HEK293 (cell line): ENCODE data around the gene YWHAG.

ENCODE experiments used
- CTCF ChIA-PET: fragments of 350-600 bp; formaldehyde crosslinking; extraction: SDS; loops from one replicate; lab custom pipeline; 2021; ENCODE audit warnings: antibody characterized with exemption; lab: Yijun Ruan, JAX
- POLR2A ChIA-PET: fragments of 300-600 bp; formaldehyde crosslinking; extraction: SDS; loops from one replicate; lab custom pipeline; 2020; ENCODE audit warnings: antibody characterized with exemption, inconsistent platforms; lab: Yijun Ruan, JAX
- H3K27ac ChIP-seq: fragments of 200-500 bp; sonication (Bioruptor generic); 2 replicates; pipeline ENCODE4 v1.5.1; 2014; ENCODE audit warnings: low read depth, low read length, control low read depth, inconsistent platforms; ENCODE audit errors: extremely low read depth
- H3K36me3 ChIP-seq, 2 experiments: fragments of 200-500 bp in 1 of 2; sonication (Bioruptor generic) in 1 of 2; 1 replicate in 1 of 2; 2 replicates in 1 of 2; pipeline ENCODE4 v1.5.1; 2014 to 2017; ENCODE audit warnings: inconsistent platforms in 2 of 2, low read length in 2 of 2; ENCODE audit not compliant: control insufficient read depth in 2 of 2, insufficient read depth in 1 of 2
- H3K4me1 ChIP-seq: fragments of 200-500 bp; sonication (Bioruptor generic); 2 replicates; pipeline ENCODE4 v1.5.1; 2014; ENCODE audit warnings: mild to moderate bottlenecking, low read length, inconsistent platforms; ENCODE audit not compliant: control insufficient read depth, insufficient read depth
- H3K4me3 ChIP-seq: 2 replicates; pipeline ENCODE4 v1.5.1; 2011; ENCODE audit warnings: low read depth, mild to moderate bottlenecking, control low read depth, low read length, moderate library complexity
- H3K9me3 ChIP-seq: fragments of 200-500 bp; sonication (Bioruptor generic); 2 replicates; pipeline ENCODE4 v1.5.1; 2014; ENCODE audit warnings: low read depth, low read length, inconsistent platforms; ENCODE audit not compliant: control insufficient read depth, insufficient read depth
- EGR2 ChIP-seq: fragments of 450-650 bp; formaldehyde crosslinking; IDR thresholded peaks from 2 replicates; pipeline ENCODE4 v1.5.1; 2016; ENCODE audit warnings: low read depth, missing biosample characterization, missing genetic modification characterization
- KLF16 ChIP-seq: fragments of 450-650 bp; formaldehyde crosslinking; IDR thresholded peaks from 2 replicates; pipeline ENCODE4 v1.5.1; 2017; ENCODE audit warnings: missing biosample characterization, missing genetic modification characterization
- SP2 ChIP-seq: fragments of 450-650 bp; formaldehyde crosslinking; IDR thresholded peaks from 2 replicates; pipeline ENCODE4 v1.5.1; 2016; ENCODE audit warnings: missing biosample characterization, missing genetic modification characterization
- ZBTB20 ChIP-seq: fragments of 450-650 bp; formaldehyde crosslinking; IDR thresholded peaks from 2 replicates; pipeline ENCODE4 v1.5.1; 2016; ENCODE audit warnings: missing biosample characterization, missing genetic modification characterization
- ZBTB8A ChIP-seq: fragments of 450-650 bp; formaldehyde crosslinking; IDR thresholded peaks from 2 replicates; pipeline ENCODE4 v1.5.1; 2016; ENCODE audit warnings: missing biosample characterization, missing genetic modification characterization
- ZFHX2 ChIP-seq: fragments of 450-650 bp; formaldehyde crosslinking; conservative IDR thresholded peaks from 2 replicates; pipeline ENCODE4 v1.5.1; 2016; ENCODE audit warnings: missing biosample characterization, missing genetic modification characterization
- ZFP41 ChIP-seq: fragments of 450-650 bp; formaldehyde crosslinking; IDR thresholded peaks from 2 replicates; pipeline ENCODE4 v1.5.1; 2016; ENCODE audit warnings: missing biosample characterization, missing genetic modification characterization, borderline replicate concordance
- ZNF112 ChIP-seq: fragments of 450-650 bp; formaldehyde crosslinking; IDR thresholded peaks from 2 replicates; pipeline ENCODE4 v1.5.0; 2017; ENCODE audit warnings: missing biosample characterization, missing genetic modification characterization
- ZNF121 ChIP-seq: fragments of 450-650 bp; formaldehyde crosslinking; IDR thresholded peaks from 2 replicates; pipeline ENCODE4 v1.5.1; 2016; ENCODE audit warnings: missing biosample characterization, missing genetic modification characterization
- ZNF16 ChIP-seq: fragments of 450-650 bp; formaldehyde crosslinking; IDR thresholded peaks from 2 replicates; pipeline ENCODE4 v1.5.1; 2016; ENCODE audit warnings: low read depth, missing biosample characterization, missing genetic modification characterization
- ZNF169 ChIP-seq: fragments of 450-650 bp; formaldehyde crosslinking; IDR thresholded peaks from 2 replicates; pipeline ENCODE4 v1.5.1; 2016; ENCODE audit warnings: missing biosample characterization, missing genetic modification characterization
- ZNF366 ChIP-seq: fragments of 450-650 bp; formaldehyde crosslinking; conservative IDR thresholded peaks from 2 replicates; pipeline ENCODE4 v1.5.1; 2016; ENCODE audit warnings: missing biosample characterization, missing genetic modification characterization
- ZNF48 ChIP-seq: fragments of 450-650 bp; formaldehyde crosslinking; IDR thresholded peaks from 2 replicates; pipeline ENCODE4 v1.5.1; 2016; ENCODE audit warnings: missing biosample characterization, missing genetic modification characterization
- ZNF529 ChIP-seq: fragments of 450-650 bp; formaldehyde crosslinking; IDR thresholded peaks from 2 replicates; pipeline ENCODE4 v1.5.1; 2017; ENCODE audit warnings: missing genetic modification characterization, missing biosample characterization; ENCODE audit not compliant: insufficient replicate concordance
- ZNF549 ChIP-seq: fragments of 450-650 bp; IDR thresholded peaks from 2 replicates; pipeline ENCODE4 v1.5.1; 2018; ENCODE audit warnings: missing biosample characterization, missing genetic modification characterization, mild to moderate bottlenecking, inconsistent platforms, moderate library complexity
- ZNF624 ChIP-seq: fragments of 450-650 bp; formaldehyde crosslinking; IDR thresholded peaks from 2 replicates; pipeline ENCODE4 v1.5.1; 2017; ENCODE audit warnings: missing biosample characterization, missing genetic modification characterization
- ZNF629 ChIP-seq: fragments of 450-650 bp; formaldehyde crosslinking; IDR thresholded peaks from 2 replicates; pipeline ENCODE4 v1.5.1; 2017; ENCODE audit warnings: missing biosample characterization, missing genetic modification characterization
- ZNF792 ChIP-seq: fragments of 450-650 bp; formaldehyde crosslinking; IDR thresholded peaks from 2 replicates; pipeline ENCODE4 v1.5.1; 2016; ENCODE audit warnings: missing biosample characterization, missing genetic modification characterization
- TF ChIP-seq, protein P1 (sequence below): fragments of 450-650 bp; formaldehyde crosslinking; IDR thresholded peaks from 2 replicates; pipeline ENCODE4 v1.5.1; 2016; ENCODE audit warnings: missing biosample characterization, missing genetic modification characterization
- TF ChIP-seq, protein P2 (sequence below): fragments of 450-650 bp; formaldehyde crosslinking; IDR thresholded peaks from 2 replicates; pipeline ENCODE4 v1.5.1; 2016; ENCODE audit warnings: missing biosample characterization, missing genetic modification characterization, borderline replicate concordance
- TF ChIP-seq, protein P3 (sequence below): fragments of 450-650 bp; formaldehyde crosslinking; IDR thresholded peaks from 2 replicates; pipeline ENCODE4 v1.5.1; 2016; ENCODE audit warnings: missing biosample characterization, missing genetic modification characterization

Gene YWHAG

GRCh38 chr7:76317782-76318487 lies 40.9 kb downstream of the YWHAG start (continued):
- TF ChIP-seq KLF16 (tag by site-specific recombination): no peak
- peak; percentile 53; the same call in 1 of the 2 replicates for TF ChIP-seq ZNF629 (tag by site-specific recombination)
- no peak for TF ChIP-seq ZNF169 (tag by site-specific recombination)
- peak; percentile 76; the same call in 1 of the 2 replicates for TF ChIP-seq EGR2
- TF ChIP-seq, protein P1, sequence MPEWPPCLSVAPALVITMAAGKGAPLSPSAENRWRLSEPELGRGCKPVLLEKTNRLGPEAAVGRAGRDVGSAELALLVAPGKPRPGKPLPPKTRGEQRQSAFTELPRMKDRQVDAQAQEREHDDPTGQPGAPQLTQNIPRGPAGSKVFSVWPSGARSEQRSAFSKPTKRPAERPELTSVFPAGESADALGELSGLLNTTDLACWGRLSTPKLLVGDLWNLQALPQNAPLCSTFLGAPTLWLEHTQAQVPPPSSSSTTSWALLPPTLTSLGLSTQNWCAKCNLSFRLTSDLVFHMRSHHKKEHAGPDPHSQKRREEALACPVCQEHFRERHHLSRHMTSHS (tag by site-specific recombination): no peak
- no peak for TF ChIP-seq ZNF529
- peak; percentile 99 for TF ChIP-seq ZBTB20
- TF ChIP-seq, protein P2, sequence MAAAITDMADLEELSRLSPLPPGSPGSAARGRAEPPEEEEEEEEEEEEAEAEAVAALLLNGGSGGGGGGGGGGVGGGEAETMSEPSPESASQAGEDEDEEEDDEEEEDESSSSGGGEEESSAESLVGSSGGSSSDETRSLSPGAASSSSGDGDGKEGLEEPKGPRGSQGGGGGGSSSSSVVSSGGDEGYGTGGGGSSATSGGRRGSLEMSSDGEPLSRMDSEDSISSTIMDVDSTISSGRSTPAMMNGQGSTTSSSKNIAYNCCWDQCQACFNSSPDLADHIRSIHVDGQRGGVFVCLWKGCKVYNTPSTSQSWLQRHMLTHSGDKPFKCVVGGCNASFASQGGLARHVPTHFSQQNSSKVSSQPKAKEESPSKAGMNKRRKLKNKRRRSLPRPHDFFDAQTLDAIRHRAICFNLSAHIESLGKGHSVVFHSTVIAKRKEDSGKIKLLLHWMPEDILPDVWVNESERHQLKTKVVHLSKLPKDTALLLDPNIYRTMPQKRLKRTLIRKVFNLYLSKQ (tag by site-specific recombination): no peak
- TF ChIP-seq ZNF792 (tag by site-specific recombination): no peak
- TF ChIP-seq ZNF624 (tag by site-specific recombination): no peak
- no peak for TF ChIP-seq ZNF112
- peak; percentile 77 for TF ChIP-seq ZNF366 (tag by site-specific recombination)

- POLR2A ChIA-PET: interaction anchor here (0.8 to 2.3 kb wide), 9 partner anchors 8 to 151 kb away, joined by 3 to 24 read pairs (median 7); partner anchors contain the start of gene YWHAG
- TF ChIP-seq ZNF121 (tag by site-specific recombination) (no peak), ZFHX2 (tag by site-specific recombination) (no peak), ZFP41 (tag by site-specific recombination) (no peak), ZBTB8A (tag by site-specific recombination) (no peak), ZNF549 (no peak), ZNF16 (tag by site-specific recombination) (no peak)
- TF ChIP-seq, protein P3, sequence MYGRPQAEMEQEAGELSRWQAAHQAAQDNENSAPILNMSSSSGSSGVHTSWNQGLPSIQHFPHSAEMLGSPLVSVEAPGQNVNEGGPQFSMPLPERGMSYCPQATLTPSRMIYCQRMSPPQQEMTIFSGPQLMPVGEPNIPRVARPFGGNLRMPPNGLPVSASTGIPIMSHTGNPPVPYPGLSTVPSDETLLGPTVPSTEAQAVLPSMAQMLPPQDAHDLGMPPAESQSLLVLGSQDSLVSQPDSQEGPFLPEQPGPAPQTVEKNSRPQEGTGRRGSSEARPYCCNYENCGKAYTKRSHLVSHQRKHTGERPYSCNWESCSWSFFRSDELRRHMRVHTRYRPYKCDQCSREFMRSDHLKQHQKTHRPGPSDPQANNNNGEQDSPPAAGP (tag by site-specific recombination): 0 out of 2 replicates have a peak, but pooled peaks have one; percentile 18
- Histone ChIP-seq H3K9me3 (no peaks in the 10 kb centered on the region), H3K27ac (peak overlapping the region; percentile 48; the same call in 1 of the 2 replicates), H3K4me1 (peaks cover 5% of the 10 kb centered on the region; the same call in 1 of the 2 replicates), H3K4me3 (peak overlapping the region; percentile 37; the same call in 1 of the 2 replicates), H3K36me3 (no peaks in the 10 kb centered on the region; a peak in 1 of 3 replicates)
- CTCF ChIA-PET: interaction anchor here (0.8 to 7.2 kb wide), 9 partner anchors 10 to 140 kb away, joined by 3 to 133 read pairs (median 4); no protein-coding TSS in a partner anchor
Measured at GRCh38 chr7:76316984-76317781, 41.6 kb downstream of the YWHAG start.

DNA sequence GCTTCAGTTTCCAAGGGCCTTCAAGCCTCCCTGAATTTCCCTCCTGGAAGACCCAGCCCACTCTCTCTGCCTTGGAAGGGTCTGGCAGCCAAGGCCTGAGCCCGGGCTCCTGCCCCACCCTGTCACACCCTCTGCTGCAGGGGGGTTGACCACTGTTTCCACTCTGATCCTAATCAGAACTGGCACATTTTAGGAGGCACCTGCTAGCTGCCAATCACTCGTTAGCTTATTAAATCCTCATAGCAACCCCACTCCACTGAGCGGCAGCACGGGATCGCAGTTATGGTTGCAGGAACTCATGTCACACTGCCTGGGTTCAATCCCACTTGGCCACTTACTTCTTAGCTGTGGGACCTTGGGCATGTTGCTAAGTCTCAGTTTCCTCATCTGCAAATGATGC lies 43.4 kb downstream of the YWHAG start:
- Histone ChIP-seq H3K4me1 (peaks cover 5% of the 10 kb centered on the region; the same call in 1 of the 2 replicates), H3K27ac (no peak overlapping the region)
- peak; percentile 6; the same call in 1 of the 2 replicates for TF ChIP-seq SP2 (tag by site-specific recombination)
- no peak for TF ChIP-seq ZNF48
- TF ChIP-seq, all 188 proteins: peak for 1
- Histone ChIP-seq H3K36me3 (no peaks in the 10 kb centered on the region; a peak in 1 of 3 replicates), H3K9me3 (no peaks in the 10 kb centered on the region), H3K4me3 (no peak overlapping the region)
- ChIA-PET POLR2A (no interaction called here), CTCF (interaction anchor here (0.6 to 7.2 kb wide), 9 partner anchors 22 to 445 kb away, joined by 3 to 133 read pairs (median 3); partner anchors contain the start of gene TMEM120A)
